ENCODE data around the gene RPS6KB2. TPM values are rescaled to one million over a fixed set of nuclear protein-coding genes. Genes with fewer than 3 reads are reported as not detected.

Gene RPS6KB2
- total and polyA plus RNA-seq, 9 of the 15 experiments (the other 6 are each of a cell fraction or from before 2014, with no cell fraction given): 0.42 to 122 (median 82.6) TPM

DNA sequence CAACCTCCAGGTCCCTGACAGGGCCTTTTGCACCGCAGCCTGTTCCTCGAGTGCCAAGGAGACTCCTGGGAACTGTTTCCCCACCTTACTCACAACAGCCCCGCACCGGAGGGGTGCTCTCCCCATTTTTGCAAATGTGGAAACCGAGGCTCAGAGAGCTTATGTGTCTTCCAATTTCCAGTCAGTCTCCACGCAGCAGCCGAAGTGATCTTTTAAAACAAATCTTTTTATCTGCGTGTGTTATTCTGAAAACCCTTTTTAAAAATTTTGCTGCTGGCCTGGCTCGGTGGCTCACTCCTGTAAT lies 41.2 kb downstream of the RPS6KB2 start (continued):
- TF ChIP-seq GTF2E2 (tag; IDR thresholded peaks at IDR 0.05): peak; percentile 50; the same call in 1 of the 2 replicates
- 0 out of 2 replicates have a peak, but pooled peaks have one; percentile 8 for TF ChIP-seq BCOR (IDR thresholded peaks at IDR 0.05)
- TF ChIP-seq ZNF57 (CRISPR knock-in tag; IDR thresholded peaks at IDR 0.05): 0 out of 2 replicates have a peak, but pooled peaks have one; percentile 62
- no peak for TF ChIP-seq BHLHE40 (IDR thresholded peaks at IDR 0.05; ENCODE audit: low read length)
- TF ChIP-seq MTA1 (IDR thresholded peaks at IDR 0.05; ENCODE audit: borderline replicate concordance): peak; percentile 58; the same call in 1 of the 2 replicates
- TF ChIP-seq RB1 (IDR thresholded peaks at IDR 0.05; ENCODE audit: low read depth): 0 out of 2 replicates have a peak, but pooled peaks have one; percentile 3
- no peak for TF ChIP-seq RBM15 (IDR thresholded peaks at IDR 0.05; ENCODE audit: insufficient read depth, low read length)
- no peak for TF ChIP-seq ATF1 (CRISPR knock-in tag; IDR thresholded peaks at IDR 0.05)
- peak; percentile 60 for TF ChIP-seq ATF1 (tag; IDR thresholded peaks at IDR 0.05)
- TF ChIP-seq ERF (CRISPR knock-in tag; IDR thresholded peaks at IDR 0.05): peak; percentile 81; the same call in 1 of the 2 replicates
- TF ChIP-seq CBX5 (IDR thresholded peaks at IDR 0.05; ENCODE audit: borderline replicate concordance, low read depth): no peak
- 0 out of 2 replicates have a peak, but pooled peaks have one; percentile 42 for TF ChIP-seq HDGF (IDR thresholded peaks at IDR 0.05)
- peak; percentile 55; the same call in 1 of the 2 replicates for TF ChIP-seq NFRKB (IDR thresholded peaks at IDR 0.05; ENCODE audit: low read depth)
- TF ChIP-seq ZFX (CRISPR knock-in tag; IDR thresholded peaks at IDR 0.05): peak; percentile 86; the same call in 1 of the 2 replicates
- no peak for TF ChIP-seq HCFC1 (IDR thresholded peaks at IDR 0.05; ENCODE audit: low read depth, low read length)
- peak; percentile 38; the same call in 1 of the 2 replicates for TF ChIP-seq ZNF239 (CRISPR knock-in tag; IDR thresholded peaks at IDR 0.05)
- TF ChIP-seq, protein P1, sequence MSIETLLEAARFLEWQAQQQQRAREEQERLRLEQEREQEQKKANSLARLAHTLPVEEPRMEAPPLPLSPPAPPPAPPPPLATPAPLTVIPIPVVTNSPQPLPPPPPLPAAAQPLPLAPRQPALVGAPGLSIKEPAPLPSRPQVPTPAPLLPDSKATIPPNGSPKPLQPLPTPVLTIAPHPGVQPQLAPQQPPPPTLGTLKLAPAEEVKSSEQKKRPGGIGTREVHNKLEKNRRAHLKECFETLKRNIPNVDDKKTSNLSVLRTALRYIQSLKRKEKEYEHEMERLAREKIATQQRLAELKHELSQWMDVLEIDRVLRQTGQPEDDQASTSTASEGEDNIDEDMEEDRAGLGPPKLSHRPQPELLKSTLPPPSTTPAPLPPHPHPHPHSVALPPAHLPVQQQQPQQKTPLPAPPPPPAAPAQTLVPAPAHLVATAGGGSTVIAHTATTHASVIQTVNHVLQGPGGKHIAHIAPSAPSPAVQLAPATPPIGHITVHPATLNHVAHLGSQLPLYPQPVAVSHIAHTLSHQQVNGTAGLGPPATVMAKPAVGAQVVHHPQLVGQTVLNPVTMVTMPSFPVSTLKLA (conservative IDR thresholded peaks at IDR 0.05): peak in 1 of 2 experiments; percentile 6; a peak in 1 of 4 replicates
- no peak for TF ChIP-seq NR2C2 (CRISPR knock-in tag; IDR thresholded peaks at IDR 0.05)
- 0 out of 2 replicates have a peak, but pooled peaks have one; percentile 3 for TF ChIP-seq NR2C2 (tag; IDR thresholded peaks at IDR 0.05)
- TF ChIP-seq, protein P2, sequence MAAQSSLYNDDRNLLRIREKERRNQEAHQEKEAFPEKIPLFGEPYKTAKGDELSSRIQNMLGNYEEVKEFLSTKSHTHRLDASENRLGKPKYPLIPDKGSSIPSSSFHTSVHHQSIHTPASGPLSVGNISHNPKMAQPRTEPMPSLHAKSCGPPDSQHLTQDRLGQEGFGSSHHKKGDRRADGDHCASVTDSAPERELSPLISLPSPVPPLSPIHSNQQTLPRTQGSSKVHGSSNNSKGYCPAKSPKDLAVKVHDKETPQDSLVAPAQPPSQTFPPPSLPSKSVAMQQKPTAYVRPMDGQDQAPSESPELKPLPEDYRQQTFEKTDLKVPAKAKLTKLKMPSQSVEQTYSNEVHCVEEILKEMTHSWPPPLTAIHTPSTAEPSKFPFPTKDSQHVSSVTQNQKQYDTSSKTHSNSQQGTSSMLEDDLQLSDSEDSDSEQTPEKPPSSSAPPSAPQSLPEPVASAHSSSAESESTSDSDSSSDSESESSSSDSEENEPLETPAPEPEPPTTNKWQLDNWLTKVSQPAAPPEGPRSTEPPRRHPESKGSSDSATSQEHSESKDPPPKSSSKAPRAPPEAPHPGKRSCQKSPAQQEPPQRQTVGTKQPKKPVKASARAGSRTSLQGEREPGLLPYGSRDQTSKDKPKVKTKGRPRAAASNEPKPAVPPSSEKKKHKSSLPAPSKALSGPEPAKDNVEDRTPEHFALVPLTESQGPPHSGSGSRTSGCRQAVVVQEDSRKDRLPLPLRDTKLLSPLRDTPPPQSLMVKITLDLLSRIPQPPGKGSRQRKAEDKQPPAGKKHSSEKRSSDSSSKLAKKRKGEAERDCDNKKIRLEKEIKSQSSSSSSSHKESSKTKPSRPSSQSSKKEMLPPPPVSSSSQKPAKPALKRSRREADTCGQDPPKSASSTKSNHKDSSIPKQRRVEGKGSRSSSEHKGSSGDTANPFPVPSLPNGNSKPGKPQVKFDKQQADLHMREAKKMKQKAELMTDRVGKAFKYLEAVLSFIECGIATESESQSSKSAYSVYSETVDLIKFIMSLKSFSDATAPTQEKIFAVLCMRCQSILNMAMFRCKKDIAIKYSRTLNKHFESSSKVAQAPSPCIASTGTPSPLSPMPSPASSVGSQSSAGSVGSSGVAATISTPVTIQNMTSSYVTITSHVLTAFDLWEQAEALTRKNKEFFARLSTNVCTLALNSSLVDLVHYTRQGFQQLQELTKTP (IDR thresholded peaks at IDR 0.05; ENCODE audit: low read depth in 1 of 2, partially characterized antibody in 2 of 2): no peak
- 0 out of 2 replicates have a peak, but pooled peaks have one; percentile 18 for TF ChIP-seq ZNF707 (CRISPR knock-in tag; conservative IDR thresholded peaks at IDR 0.05)
- TF ChIP-seq, protein P3, sequence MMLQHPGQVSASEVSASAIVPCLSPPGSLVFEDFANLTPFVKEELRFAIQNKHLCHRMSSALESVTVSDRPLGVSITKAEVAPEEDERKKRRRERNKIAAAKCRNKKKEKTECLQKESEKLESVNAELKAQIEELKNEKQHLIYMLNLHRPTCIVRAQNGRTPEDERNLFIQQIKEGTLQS (IDR thresholded peaks at IDR 0.05): no peak
- TF ChIP-seq, protein P3 (CRISPR knock-in tag; conservative IDR thresholded peaks at IDR 0.05): 0 out of 2 replicates have a peak, but pooled peaks have one; percentile 43
- TF ChIP-seq, protein P4, sequence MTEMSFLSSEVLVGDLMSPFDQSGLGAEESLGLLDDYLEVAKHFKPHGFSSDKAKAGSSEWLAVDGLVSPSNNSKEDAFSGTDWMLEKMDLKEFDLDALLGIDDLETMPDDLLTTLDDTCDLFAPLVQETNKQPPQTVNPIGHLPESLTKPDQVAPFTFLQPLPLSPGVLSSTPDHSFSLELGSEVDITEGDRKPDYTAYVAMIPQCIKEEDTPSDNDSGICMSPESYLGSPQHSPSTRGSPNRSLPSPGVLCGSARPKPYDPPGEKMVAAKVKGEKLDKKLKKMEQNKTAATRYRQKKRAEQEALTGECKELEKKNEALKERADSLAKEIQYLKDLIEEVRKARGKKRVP (CRISPR knock-in tag; IDR thresholded peaks at IDR 0.05): 0 out of 2 replicates have a peak, but pooled peaks have one; percentile 26

Data from K562 (cell line).